Subcutaneous adipose tissue (tissue), 4 donors: ENCODE results near the gene ZHX3. TPM values are rescaled to one million over a fixed set of nuclear protein-coding genes. Genes with fewer than 3 reads are reported as not detected.

Experiments used
- total RNA-seq, 4 donors: library from RNA; depleted of rRNA; stranded (reverse); fragments of >200 nt; gene quantifications; one replicate each; pipeline ENCODE4 v1.1.0, GENCODE V29; 2016
- TF ChIP-seq, protein P1 (sequence below): fragments of 450-650 bp; IDR thresholded peaks from one replicate; pipeline ENCODE4 v1.5.1; 2016; ENCODE audit warnings: low read depth, mild to moderate bottlenecking, control low read depth, antibody characterized with exemption, moderate library complexity

The ZHX3 gene, protein sequence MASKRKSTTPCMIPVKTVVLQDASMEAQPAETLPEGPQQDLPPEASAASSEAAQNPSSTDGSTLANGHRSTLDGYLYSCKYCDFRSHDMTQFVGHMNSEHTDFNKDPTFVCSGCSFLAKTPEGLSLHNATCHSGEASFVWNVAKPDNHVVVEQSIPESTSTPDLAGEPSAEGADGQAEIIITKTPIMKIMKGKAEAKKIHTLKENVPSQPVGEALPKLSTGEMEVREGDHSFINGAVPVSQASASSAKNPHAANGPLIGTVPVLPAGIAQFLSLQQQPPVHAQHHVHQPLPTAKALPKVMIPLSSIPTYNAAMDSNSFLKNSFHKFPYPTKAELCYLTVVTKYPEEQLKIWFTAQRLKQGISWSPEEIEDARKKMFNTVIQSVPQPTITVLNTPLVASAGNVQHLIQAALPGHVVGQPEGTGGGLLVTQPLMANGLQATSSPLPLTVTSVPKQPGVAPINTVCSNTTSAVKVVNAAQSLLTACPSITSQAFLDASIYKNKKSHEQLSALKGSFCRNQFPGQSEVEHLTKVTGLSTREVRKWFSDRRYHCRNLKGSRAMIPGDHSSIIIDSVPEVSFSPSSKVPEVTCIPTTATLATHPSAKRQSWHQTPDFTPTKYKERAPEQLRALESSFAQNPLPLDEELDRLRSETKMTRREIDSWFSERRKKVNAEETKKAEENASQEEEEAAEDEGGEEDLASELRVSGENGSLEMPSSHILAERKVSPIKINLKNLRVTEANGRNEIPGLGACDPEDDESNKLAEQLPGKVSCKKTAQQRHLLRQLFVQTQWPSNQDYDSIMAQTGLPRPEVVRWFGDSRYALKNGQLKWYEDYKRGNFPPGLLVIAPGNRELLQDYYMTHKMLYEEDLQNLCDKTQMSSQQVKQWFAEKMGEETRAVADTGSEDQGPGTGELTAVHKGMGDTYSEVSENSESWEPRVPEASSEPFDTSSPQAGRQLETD
- 10 to 100 TPM; 31.0 to 50.9 (median 37.9) TPM for total RNA-seq

DNA sequence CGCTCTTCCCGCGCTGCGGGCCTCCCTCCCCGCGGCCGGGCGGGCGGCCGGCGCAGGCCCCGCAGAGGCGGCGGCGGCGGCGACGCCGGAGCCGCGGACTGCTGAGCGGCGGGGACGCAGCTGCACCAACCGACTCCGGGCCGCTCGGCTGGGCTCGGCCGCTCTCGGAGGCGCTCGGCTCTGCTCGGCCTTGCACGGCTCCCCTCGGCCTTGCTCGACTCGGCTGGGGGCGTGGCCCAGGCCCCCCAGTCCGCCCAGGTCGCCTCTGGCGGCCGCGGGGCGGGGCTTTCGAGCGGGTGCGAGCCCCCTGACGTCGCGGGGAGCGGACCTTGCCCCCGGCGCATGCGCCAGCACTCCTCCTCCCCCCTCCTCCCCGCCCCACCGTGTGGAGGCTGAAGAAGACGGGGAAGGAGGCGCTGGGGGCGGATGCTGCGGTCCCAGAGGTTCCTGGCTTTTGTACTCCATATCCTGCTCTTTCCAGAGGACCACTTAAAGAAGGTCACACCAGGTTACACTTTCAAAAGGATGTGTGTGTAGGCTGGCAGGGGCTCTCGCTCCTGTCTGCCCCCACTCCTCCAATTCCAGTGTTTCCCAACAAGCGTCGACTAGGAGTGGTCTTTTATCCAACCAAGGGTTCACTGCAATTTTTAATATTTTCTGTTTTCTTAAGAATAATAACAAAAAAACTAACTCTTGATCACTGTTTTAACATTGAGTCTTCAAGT, at the start of gene ZHX3:
ZHX3 (minus strand) TSS at position 186 of the 725 bp plus-strand sequence. CDS start 112,815 bp downstream, outside the sequence.
- TF ChIP-seq, protein P1, sequence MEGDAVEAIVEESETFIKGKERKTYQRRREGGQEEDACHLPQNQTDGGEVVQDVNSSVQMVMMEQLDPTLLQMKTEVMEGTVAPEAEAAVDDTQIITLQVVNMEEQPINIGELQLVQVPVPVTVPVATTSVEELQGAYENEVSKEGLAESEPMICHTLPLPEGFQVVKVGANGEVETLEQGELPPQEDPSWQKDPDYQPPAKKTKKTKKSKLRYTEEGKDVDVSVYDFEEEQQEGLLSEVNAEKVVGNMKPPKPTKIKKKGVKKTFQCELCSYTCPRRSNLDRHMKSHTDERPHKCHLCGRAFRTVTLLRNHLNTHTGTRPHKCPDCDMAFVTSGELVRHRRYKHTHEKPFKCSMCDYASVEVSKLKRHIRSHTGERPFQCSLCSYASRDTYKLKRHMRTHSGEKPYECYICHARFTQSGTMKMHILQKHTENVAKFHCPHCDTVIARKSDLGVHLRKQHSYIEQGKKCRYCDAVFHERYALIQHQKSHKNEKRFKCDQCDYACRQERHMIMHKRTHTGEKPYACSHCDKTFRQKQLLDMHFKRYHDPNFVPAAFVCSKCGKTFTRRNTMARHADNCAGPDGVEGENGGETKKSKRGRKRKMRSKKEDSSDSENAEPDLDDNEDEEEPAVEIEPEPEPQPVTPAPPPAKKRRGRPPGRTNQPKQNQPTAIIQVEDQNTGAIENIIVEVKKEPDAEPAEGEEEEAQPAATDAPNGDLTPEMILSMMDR = no peak

DNA sequence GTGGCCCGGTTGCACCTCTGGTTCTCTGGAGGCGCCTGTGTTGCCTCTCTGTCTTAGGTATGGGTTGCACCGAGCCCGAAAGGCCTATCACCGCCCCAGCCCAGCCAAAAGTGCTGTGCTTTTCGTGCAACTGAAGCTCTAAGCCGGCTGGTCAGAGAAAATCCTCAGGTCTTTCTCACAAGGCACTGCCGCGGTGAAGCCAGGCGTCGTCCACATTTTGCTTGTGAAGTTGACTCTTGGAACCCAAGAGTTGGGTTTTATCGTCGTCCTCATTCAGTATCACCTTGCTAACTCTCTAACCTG, 49.8 kb upstream of the ZHX3 start:
- TF ChIP-seq, protein P1 = no peak

DNA sequence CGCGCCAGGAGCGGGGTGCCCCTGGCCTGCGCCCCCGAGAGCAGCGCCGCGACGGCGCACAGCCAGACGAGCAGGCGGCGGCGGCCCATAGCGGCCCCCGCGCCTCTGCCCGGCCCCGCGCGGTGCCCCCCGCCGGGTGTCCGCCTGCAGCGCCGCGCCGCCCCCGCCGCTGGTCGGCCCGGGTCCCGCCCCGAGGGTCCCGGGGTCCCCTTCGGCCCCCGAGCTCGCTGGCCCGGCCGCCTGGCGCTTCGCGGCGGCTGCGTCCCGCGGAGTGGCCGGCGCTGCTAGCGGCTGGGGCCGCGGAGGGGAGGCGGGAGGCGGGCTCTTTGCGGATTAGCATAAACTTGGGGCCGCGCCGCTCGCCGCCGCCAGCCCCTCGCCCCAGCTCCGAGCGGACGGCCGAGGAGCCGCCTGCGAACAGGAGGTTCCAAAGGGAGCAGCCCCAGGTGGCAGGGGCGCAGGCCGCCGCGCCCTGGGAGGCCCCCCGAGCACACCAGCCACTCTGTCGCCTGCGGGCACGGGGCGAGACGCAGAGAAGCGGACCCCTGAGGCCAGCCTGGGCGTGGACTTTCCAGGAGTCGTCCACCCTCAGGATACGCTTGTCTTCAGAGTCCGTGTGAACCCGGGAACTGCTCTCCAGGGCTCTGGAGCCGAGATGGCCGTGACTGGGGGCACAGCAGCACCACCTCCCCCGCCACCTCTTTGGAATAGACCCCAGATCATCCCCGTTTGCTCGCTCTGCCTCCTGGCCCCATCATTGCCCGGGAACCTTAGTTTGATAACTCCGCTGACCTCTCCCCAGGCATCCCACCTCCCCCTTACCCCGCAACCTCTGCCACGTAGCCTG, 49.2 kb upstream of the ZHX3 start, which contains the start of gene EMILIN3:
EMILIN3 (minus strand) TSS at position 273 of the 847 bp plus-strand sequence; CDS start at position 89, 184 bp downstream.
- TF ChIP-seq, protein P1 = no peak

DNA sequence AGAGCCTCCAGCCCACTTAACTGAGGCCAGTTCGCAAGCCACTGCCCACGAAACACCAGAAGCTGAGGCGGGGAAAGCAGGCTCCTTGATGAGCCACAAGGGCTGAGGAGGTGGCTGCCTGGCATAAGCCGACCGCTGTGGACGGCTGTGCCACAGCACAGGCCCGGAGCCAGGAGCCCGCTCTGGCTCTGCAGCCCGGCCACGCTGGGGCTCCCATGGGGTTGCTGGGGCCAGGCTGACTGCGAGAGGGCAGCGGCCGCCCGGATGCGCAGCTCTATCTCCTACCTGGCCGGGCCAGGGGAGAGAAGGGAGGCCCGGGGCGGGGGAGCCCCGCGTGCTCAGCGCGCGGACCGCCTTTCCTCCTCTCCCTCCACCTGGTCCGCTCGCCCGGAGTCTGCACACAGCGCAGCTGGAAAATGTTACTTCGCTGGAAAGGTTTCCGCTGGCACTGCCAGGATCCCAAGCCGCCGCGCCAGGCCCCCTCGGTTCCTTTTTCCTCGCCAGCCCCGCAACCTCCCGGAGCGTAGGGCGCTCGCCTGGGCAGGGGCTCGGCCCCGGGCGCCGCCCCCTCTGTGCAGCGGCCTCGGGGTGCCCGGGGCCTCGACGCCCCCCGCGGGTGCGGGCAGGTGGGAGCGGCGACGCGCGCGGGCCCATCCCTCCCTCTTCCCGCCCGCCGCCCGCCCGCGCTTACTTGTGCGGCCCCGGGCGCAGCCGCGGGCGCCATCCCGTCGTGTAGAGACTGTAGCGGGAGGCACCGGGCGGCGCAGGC, 48.4 kb upstream of the ZHX3 start:
- TF ChIP-seq, protein P1 = no peak

DNA sequence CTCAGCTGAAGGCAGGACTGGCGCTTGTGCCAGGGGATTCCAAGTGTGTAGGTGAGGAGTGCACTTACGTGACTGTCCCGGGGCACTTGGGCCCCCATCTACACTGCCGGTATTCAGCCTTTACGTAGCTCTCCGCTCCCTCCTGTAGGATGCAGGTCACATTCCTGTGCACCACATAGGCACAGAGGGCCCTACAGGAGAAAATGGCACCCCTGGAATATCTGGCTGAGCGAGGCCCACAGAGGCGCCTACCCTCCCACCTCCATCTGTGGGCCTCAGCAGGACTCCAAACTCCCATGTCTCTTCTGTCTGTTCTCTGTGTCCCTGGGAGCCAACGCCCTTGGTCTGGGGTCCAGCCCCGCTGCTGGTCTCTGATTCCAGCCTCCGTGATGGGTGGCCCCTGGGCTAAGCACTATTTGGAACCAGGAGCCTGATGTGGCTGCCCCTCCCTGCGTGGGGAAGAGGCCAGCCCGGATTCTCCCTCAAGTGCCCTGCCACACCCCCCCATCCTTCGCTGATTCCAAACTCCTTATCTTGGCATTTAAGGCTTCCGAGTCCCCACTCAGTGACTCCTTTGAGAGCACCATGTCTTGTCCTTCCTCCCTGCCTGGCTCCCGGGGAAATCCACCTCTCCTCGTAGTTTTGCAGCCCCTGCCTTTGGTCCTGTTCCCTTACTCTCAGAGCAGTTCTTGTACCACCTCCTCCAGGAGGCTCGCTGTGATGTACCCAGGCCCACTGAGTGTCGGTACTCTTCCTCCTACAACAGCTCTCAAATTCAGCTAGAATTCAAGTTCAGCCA, 47.6 kb upstream of the ZHX3 start:
- TF ChIP-seq, protein P1 = no peak
